Panc1 (cell line): ENCODE measurements around the gene MYOG. TPM values are rescaled to one million over a fixed set of nuclear protein-coding genes. Genes with fewer than 3 reads are reported as not detected.

Experiments
- ATAC-seq: fragments of 200-7000 bp; cut with Tn5 transposase; 2 replicates; pipeline ENCODE4 v1.9.1; 2020; ENCODE audit warnings: mild to moderate bottlenecking, moderate library complexity
- BruUV-seq: library from RNA; stranded (reverse); fragments of 400-500 nt; replicated peaks from 2 replicates; lab custom pipeline; 2021; lab: Mats Ljungman, UMichigan
- CTCF ChIA-PET: fragments of 300-600 bp; sonication (Branson Sonifier 250); formaldehyde crosslinking; loops from one replicate; lab custom pipeline; 2022; ENCODE audit warnings: antibody characterized with exemption; lab: Charles Lee
- POLR2A ChIA-PET: fragments of 300-600 bp; sonication (Branson Sonifier 250); formaldehyde crosslinking; loops from one replicate; lab custom pipeline; 2022; ENCODE audit warnings: antibody characterized with exemption; lab: Charles Lee
- DNase-seq: peaks from one replicate; pipeline ENCODE4 v3.0.0-alpha.2; 2010; ENCODE audit warnings: low read depth, low spot score
- H3K27ac ChIP-seq: 2 replicates; pipeline ENCODE4 v1.5.1; 2011; ENCODE audit warnings: mild to moderate bottlenecking, low read length, inconsistent platforms
- H3K27me3 ChIP-seq: fragments of 200-500 bp; sonication (Bioruptor generic); 2 replicates; pipeline ENCODE4 v1.6.0; 2014; ENCODE audit warnings: low read length, inconsistent platforms; ENCODE audit not compliant: control insufficient read depth, insufficient read depth
- H3K36me3 ChIP-seq: fragments of 200-500 bp; sonication (Bioruptor generic); 2 replicates; pipeline ENCODE4 v1.5.1; 2014; ENCODE audit warnings: inconsistent platforms, mild to moderate bottlenecking, low read length, moderate library complexity; ENCODE audit not compliant: control insufficient read depth, insufficient read depth
- H3K4me1 ChIP-seq: 2 replicates; pipeline ENCODE4 v1.5.1; 2011; ENCODE audit warnings: inconsistent platforms, mild to moderate bottlenecking, low read length, moderate library complexity; ENCODE audit not compliant: control insufficient read depth, insufficient read depth
- H3K4me3 ChIP-seq, 2 experiments: 2 replicates each; pipeline ENCODE4 v1.5.1; 2011 to 2012; ENCODE audit warnings: low read depth in 2 of 2, low read length in 2 of 2, mild to moderate bottlenecking in 2 of 2, inconsistent platforms in 1 of 2, moderate library complexity in 1 of 2
- H3K9me3 ChIP-seq: fragments of 200-500 bp; sonication (Bioruptor generic); 2 replicates; pipeline ENCODE4 v1.5.1; 2014; ENCODE audit warnings: low read depth, mild to moderate bottlenecking, inconsistent platforms, low read length, moderate library complexity; ENCODE audit not compliant: control insufficient read depth, insufficient read depth
- CTCF ChIP-seq: fragments of 450-650 bp; IDR thresholded peaks from 2 replicates; pipeline ENCODE4 v1.5.1; 2017; ENCODE audit warnings: mild to moderate bottlenecking
- POLR2AphosphoS5 ChIP-seq: IDR thresholded peaks from 2 replicates; pipeline ENCODE4 v1.6.1; 2012; ENCODE audit warnings: mild to moderate bottlenecking, low read depth, low read length, moderate library complexity
- REST ChIP-seq, 2 experiments: IDR thresholded peaks; 2 replicates each; pipeline ENCODE4 v1.6.1; 2011 to 2012; ENCODE audit warnings: low read depth in 2 of 2, control low read depth in 1 of 2, low read length in 1 of 2, mild to moderate bottlenecking in 1 of 2, moderate library complexity in 1 of 2; ENCODE audit not compliant: insufficient read depth in 1 of 2
- SIN3A ChIP-seq: IDR thresholded peaks from 2 replicates; pipeline ENCODE4 v1.6.1; 2012; ENCODE audit warnings: low read depth, mild to moderate bottlenecking, low read length, moderate library complexity, borderline replicate concordance; ENCODE audit not compliant: insufficient read depth
- TCF7L2 ChIP-seq: IDR thresholded peaks from 2 replicates; pipeline ENCODE4 v1.6.1; 2011; ENCODE audit warnings: mild to moderate bottlenecking, low read depth, low read length, inconsistent platforms
- in situ Hi-C: cut with HindIII; loops from 2 replicates; pipeline ENCODE4 v1.10.0; 2016; ENCODE audit warnings: low sequenced_read_pairs, low pct_unique_long_range_greater_than_20kb
- intact Hi-C: fragments of 100-400 bp; cut with micrococcal nuclease; formaldehyde crosslinking; loops from one replicate; pipeline ENCODE4 v1.10.0; 2022; ENCODE audit not compliant: unreplicated experiment
- total RNA-seq: library from RNA; stranded (reverse); gene quantifications from one replicate; pipeline ENCODE4 v1.2.1, GENCODE V29; 2021; ENCODE audit not compliant: unreplicated experiment

The MYOG gene
- total RNA-seq, 1 experiment from 2014 or later = not detected

GRCh38 chr1:203076031-203076511 lies 9.7 kb downstream of the MYOG start:
- no peak for ATAC-seq
- ChIA-PET POLR2A (no interaction called here), CTCF (no interaction called here)
- BruUV-seq = no TSS peak
- no peak overlapping the region for H3K4me3 ChIP-seq
- no peaks in the 10 kb centered on the region for H3K4me1 ChIP-seq
- H3K27ac ChIP-seq = no peak overlapping the region
- H3K36me3 ChIP-seq = no peaks in the 10 kb centered on the region
- no peak for DNase-seq
- no peaks in the 10 kb centered on the region for H3K9me3 ChIP-seq
- in situ Hi-C loops (no loop called here), intact Hi-C loops (no loop called here)
- no peaks in the 10 kb centered on the region for H3K27me3 ChIP-seq
- TF ChIP-seq SIN3A = no peak
- no peak for TF ChIP-seq CTCF
- TF ChIP-seq POLR2AphosphoS5 = no peak
- TF ChIP-seq REST (IDR thresholded peaks at IDR 0.05; ENCODE audit: insufficient read depth in 1 of 2, low read depth in 2 of 2, low read length in 1 of 2) = no peak
- TF ChIP-seq TCF7L2 = no peak

- ChIA-PET POLR2A (no interaction called here), CTCF (no interaction called here)
- H3K36me3 ChIP-seq = no peaks in the 10 kb centered on the region
- H3K4me1 ChIP-seq = no peaks in the 10 kb centered on the region
- DNase-seq (no peak), ATAC-seq (no peak)
- no TSS peak for BruUV-seq
- no peaks in the 10 kb centered on the region for H3K9me3 ChIP-seq
- H3K27ac ChIP-seq = no peak overlapping the region
- no peaks in the 10 kb centered on the region for H3K27me3 ChIP-seq
- H3K4me3 ChIP-seq = no peak overlapping the region
- intact Hi-C loops (no loop called here), in situ Hi-C loops (no loop called here)
- TF ChIP-seq SIN3A = no peak
Measured at GRCh38 chr1:203075236-203076030, 10.4 kb downstream of the MYOG start.

- no TSS peak for BruUV-seq
- ATAC-seq (no peak), DNase-seq (no peak)
- POLR2A ChIA-PET = no interaction called here
- Histone ChIP-seq H3K27me3 (no peaks in the 10 kb centered on the region), H3K9me3 (no peaks in the 10 kb centered on the region), H3K4me3 (no peak overlapping the region), H3K27ac (no peak overlapping the region), H3K36me3 (no peaks in the 10 kb centered on the region), H3K4me1 (no peaks in the 10 kb centered on the region)
- TF ChIP-seq POLR2AphosphoS5 (no peak), TCF7L2 (no peak), CTCF (no peak), REST (IDR thresholded peaks at IDR 0.05; ENCODE audit: insufficient read depth in 1 of 2, low read depth in 2 of 2, low read length in 1 of 2) (no peak), SIN3A (no peak)
- CTCF ChIA-PET = no interaction called here
- intact Hi-C loops (no loop called here), in situ Hi-C loops (no loop called here)
Measured at GRCh38 chr1:203074610-203075009, 11.2 kb downstream of the MYOG start.
